ENCODE data around the gene KDM7A.
A peak's percentile ranks its signal among the peaks of the same experiment; 100 is the strongest.

Gene KDM7A

GRCh38 chr7:140074780-140075179 lies 102.0 kb downstream of the KDM7A start:
- Histone ChIP-seq H3K9me3 (replicated peaks; ENCODE audit: low read length) (peaks cover 5% of the 10 kb centered on the region), H3K4me3 (ENCODE audit: low read length) (no peak overlapping the region), H3K36me3 (ENCODE audit: insufficient read depth, low read length) (no peaks in the 10 kb centered on the region)

GRCh38 chr7:140070546-140070945 lies 106.2 kb downstream of the KDM7A start:
- no peak overlapping the region for H3K4me3 ChIP-seq (ENCODE audit: low read length)
- peaks cover 33% of the 10 kb centered on the region for H3K27me3 ChIP-seq (ENCODE audit: control insufficient read depth, insufficient read depth, low read length)
- H3K9ac ChIP-seq (ENCODE audit: low read depth, low read length): no peak overlapping the region
- H3K9me3 ChIP-seq (replicated peaks; ENCODE audit: low read length): peaks cover 13% of the 10 kb centered on the region
- H3K4me1 ChIP-seq (ENCODE audit: control insufficient read depth, insufficient read depth, low read length): no peaks in the 10 kb centered on the region
- no peak overlapping the region for H3K4me2 ChIP-seq (ENCODE audit: low read length)
- H3K36me3 ChIP-seq (ENCODE audit: insufficient read depth, low read length): no peaks in the 10 kb centered on the region

More at GRCh38 chr7:140074780-140075179, 102.0 kb downstream of the KDM7A start:
- H3K4me2 ChIP-seq (ENCODE audit: low read length): no peak overlapping the region
- H3K27me3 ChIP-seq (ENCODE audit: control insufficient read depth, insufficient read depth, low read length): peaks cover 42% of the 10 kb centered on the region
- H3K9ac ChIP-seq (ENCODE audit: low read depth, low read length): no peak overlapping the region
- peaks cover 7% of the 10 kb centered on the region for H3K4me1 ChIP-seq (ENCODE audit: control insufficient read depth, insufficient read depth, low read length)

- H3K4me3 ChIP-seq (ENCODE audit: low read length): no peak overlapping the region
- H3K4me1 ChIP-seq (ENCODE audit: control insufficient read depth, insufficient read depth, low read length): no peaks in the 10 kb centered on the region
- no peaks in the 10 kb centered on the region for H3K36me3 ChIP-seq (ENCODE audit: insufficient read depth, low read length)
- H3K27me3 ChIP-seq (ENCODE audit: control insufficient read depth, insufficient read depth, low read length): peaks cover 30% of the 10 kb centered on the region
- H3K9ac ChIP-seq (ENCODE audit: low read depth, low read length): no peak overlapping the region
- H3K9me3 ChIP-seq (replicated peaks; ENCODE audit: low read length): peaks cover 13% of the 10 kb centered on the region
- H3K4me2 ChIP-seq (ENCODE audit: low read length): no peak overlapping the region
These were observed 107.4 kb downstream of the KDM7A start for GRCh38 chr7:140069298-140069949.

GRCh38 chr7:140068033-140068432 lies 108.8 kb downstream of the KDM7A start:
- no peak overlapping the region for H3K9ac ChIP-seq (ENCODE audit: low read depth, low read length)
- peaks cover 13% of the 10 kb centered on the region for H3K9me3 ChIP-seq (replicated peaks; ENCODE audit: low read length)
- H3K36me3 ChIP-seq (ENCODE audit: insufficient read depth, low read length): no peaks in the 10 kb centered on the region
- peaks cover 18% of the 10 kb centered on the region for H3K27me3 ChIP-seq (ENCODE audit: control insufficient read depth, insufficient read depth, low read length)
- no peak overlapping the region for H3K4me2 ChIP-seq (ENCODE audit: low read length)
- no peak overlapping the region for H3K4me3 ChIP-seq (ENCODE audit: low read length)
- no peaks in the 10 kb centered on the region for H3K4me1 ChIP-seq (ENCODE audit: control insufficient read depth, insufficient read depth, low read length)

GRCh38 chr7:140067052-140067451 lies 109.7 kb downstream of the KDM7A start:
- no peaks in the 10 kb centered on the region for H3K4me1 ChIP-seq (ENCODE audit: control insufficient read depth, insufficient read depth, low read length)
- H3K4me3 ChIP-seq (ENCODE audit: low read length): no peak overlapping the region
- H3K27me3 ChIP-seq (ENCODE audit: control insufficient read depth, insufficient read depth, low read length): peaks cover 13% of the 10 kb centered on the region
- H3K9me3 ChIP-seq (replicated peaks; ENCODE audit: low read length): peaks cover 13% of the 10 kb centered on the region
- no peak overlapping the region for H3K4me2 ChIP-seq (ENCODE audit: low read length)
- H3K36me3 ChIP-seq (ENCODE audit: insufficient read depth, low read length): no peaks in the 10 kb centered on the region
- H3K9ac ChIP-seq (ENCODE audit: low read depth, low read length): no peak overlapping the region

GRCh38 chr7:140062528-140063299 lies 114.1 kb downstream of the KDM7A start, which contains the start of gene PARP12:
PARP12 (minus strand) TSS chr7:140062951; CDS start chr7:140062847, 104 bp downstream.
- peaks cover 9% of the 10 kb centered on the region for H3K9me3 ChIP-seq (replicated peaks; ENCODE audit: low read length)
- peak within 1 kb of the TSS; percentile 89 for H3K4me3 ChIP-seq (ENCODE audit: low read length)
- H3K4me2 ChIP-seq (ENCODE audit: low read length): peak within 1 kb of the TSS; percentile 84
- no peaks in the 10 kb centered on the region for H3K27me3 ChIP-seq (ENCODE audit: control insufficient read depth, insufficient read depth, low read length)
- H3K36me3 ChIP-seq (ENCODE audit: insufficient read depth, low read length): no peaks in the 10 kb centered on the region
- peak within 1 kb of the TSS; percentile 84 for H3K9ac ChIP-seq (ENCODE audit: low read depth, low read length)
- H3K4me1 ChIP-seq (ENCODE audit: control insufficient read depth, insufficient read depth, low read length): peaks cover 27% of the 10 kb centered on the region

GRCh38 chr7:140062118-140062527 lies 114.7 kb downstream of the KDM7A start:
- Histone ChIP-seq H3K36me3 (ENCODE audit: insufficient read depth, low read length) (no peaks in the 10 kb centered on the region), H3K4me1 (ENCODE audit: control insufficient read depth, insufficient read depth, low read length) (peaks cover 27% of the 10 kb centered on the region), H3K27me3 (ENCODE audit: control insufficient read depth, insufficient read depth, low read length) (no peaks in the 10 kb centered on the region), H3K9me3 (replicated peaks; ENCODE audit: low read length) (peaks cover 5% of the 10 kb centered on the region), H3K9ac (ENCODE audit: low read depth, low read length) (peak overlapping the region; percentile 84), H3K4me2 (ENCODE audit: low read length) (peak overlapping the region; percentile 84), H3K4me3 (ENCODE audit: low read length) (peak overlapping the region; percentile 89)

- Histone ChIP-seq H3K27me3 (ENCODE audit: control insufficient read depth, insufficient read depth, low read length) (no peaks in the 10 kb centered on the region), H3K9ac (ENCODE audit: low read depth, low read length) (no peak overlapping the region)
These were observed 115.2 kb downstream of the KDM7A start for GRCh38 chr7:140061607-140061930.

GRCh38 chr7:140060788-140061606 lies 115.8 kb downstream of the KDM7A start:
- Histone ChIP-seq H3K27me3 (ENCODE audit: control insufficient read depth, insufficient read depth, low read length) (no peaks in the 10 kb centered on the region), H3K4me1 (ENCODE audit: control insufficient read depth, insufficient read depth, low read length) (peaks cover 27% of the 10 kb centered on the region), H3K9ac (ENCODE audit: low read depth, low read length) (no peak overlapping the region), H3K36me3 (ENCODE audit: insufficient read depth, low read length) (no peaks in the 10 kb centered on the region), H3K9me3 (replicated peaks; ENCODE audit: low read length) (no peaks in the 10 kb centered on the region), H3K4me3 (ENCODE audit: low read length) (no peak overlapping the region), H3K4me2 (ENCODE audit: low read length) (peak overlapping the region; percentile 9)

More at GRCh38 chr7:140061607-140061930, 115.2 kb downstream of the KDM7A start:
- H3K9me3 ChIP-seq (replicated peaks; ENCODE audit: low read length): no peaks in the 10 kb centered on the region
- H3K4me1 ChIP-seq (ENCODE audit: control insufficient read depth, insufficient read depth, low read length): peaks cover 27% of the 10 kb centered on the region
- H3K4me2 ChIP-seq (ENCODE audit: low read length): no peak overlapping the region
- no peaks in the 10 kb centered on the region for H3K36me3 ChIP-seq (ENCODE audit: insufficient read depth, low read length)
- no peak overlapping the region for H3K4me3 ChIP-seq (ENCODE audit: low read length)

- Histone ChIP-seq H3K4me2 (ENCODE audit: low read length) (peak overlapping the region; percentile 63), H3K27me3 (ENCODE audit: control insufficient read depth, insufficient read depth, low read length) (no peaks in the 10 kb centered on the region), H3K9ac (ENCODE audit: low read depth, low read length) (no peak overlapping the region), H3K4me3 (ENCODE audit: low read length) (no peak overlapping the region), H3K9me3 (replicated peaks; ENCODE audit: low read length) (no peaks in the 10 kb centered on the region), H3K36me3 (ENCODE audit: insufficient read depth, low read length) (no peaks in the 10 kb centered on the region), H3K4me1 (ENCODE audit: control insufficient read depth, insufficient read depth, low read length) (peaks cover 27% of the 10 kb centered on the region)
These were observed 116.5 kb downstream of the KDM7A start for GRCh38 chr7:140060243-140060630.

Data from skeletal muscle satellite cell (primary cell).